Measurements from ENCODE around the gene ACOD1.

DNA sequence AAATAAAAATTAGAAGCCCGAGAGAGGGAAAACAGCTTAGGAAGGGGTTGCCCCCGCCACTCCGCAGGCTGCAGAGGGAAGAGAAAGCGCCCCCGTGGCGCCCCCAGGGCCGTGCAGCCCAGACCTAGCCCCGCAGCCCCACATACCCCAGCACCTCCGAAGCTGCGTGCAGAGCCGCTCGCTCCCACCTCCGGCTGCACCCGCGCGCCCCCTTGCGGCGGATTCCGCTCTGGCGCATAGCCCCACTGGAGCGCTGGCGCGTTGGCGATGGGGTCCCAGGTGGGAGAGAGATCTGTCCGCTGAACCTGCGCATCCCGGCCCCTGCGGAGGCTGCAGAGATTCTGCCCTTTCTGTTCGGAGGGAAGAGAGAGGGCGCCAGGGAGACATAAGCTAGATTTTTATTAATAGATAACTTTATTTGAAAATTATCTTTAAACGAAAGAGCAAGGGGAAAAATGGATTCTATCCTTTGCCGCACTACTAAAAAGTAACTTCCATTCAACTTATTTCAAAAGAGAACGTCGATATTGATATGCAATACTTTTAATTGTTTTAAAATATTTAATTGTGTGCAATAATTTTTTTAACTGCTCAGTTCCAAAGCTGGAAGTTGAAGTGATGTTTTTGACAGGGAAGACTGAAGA, 31.9 kb downstream of the ACOD1 start:
- TF ChIP-seq, protein P1, sequence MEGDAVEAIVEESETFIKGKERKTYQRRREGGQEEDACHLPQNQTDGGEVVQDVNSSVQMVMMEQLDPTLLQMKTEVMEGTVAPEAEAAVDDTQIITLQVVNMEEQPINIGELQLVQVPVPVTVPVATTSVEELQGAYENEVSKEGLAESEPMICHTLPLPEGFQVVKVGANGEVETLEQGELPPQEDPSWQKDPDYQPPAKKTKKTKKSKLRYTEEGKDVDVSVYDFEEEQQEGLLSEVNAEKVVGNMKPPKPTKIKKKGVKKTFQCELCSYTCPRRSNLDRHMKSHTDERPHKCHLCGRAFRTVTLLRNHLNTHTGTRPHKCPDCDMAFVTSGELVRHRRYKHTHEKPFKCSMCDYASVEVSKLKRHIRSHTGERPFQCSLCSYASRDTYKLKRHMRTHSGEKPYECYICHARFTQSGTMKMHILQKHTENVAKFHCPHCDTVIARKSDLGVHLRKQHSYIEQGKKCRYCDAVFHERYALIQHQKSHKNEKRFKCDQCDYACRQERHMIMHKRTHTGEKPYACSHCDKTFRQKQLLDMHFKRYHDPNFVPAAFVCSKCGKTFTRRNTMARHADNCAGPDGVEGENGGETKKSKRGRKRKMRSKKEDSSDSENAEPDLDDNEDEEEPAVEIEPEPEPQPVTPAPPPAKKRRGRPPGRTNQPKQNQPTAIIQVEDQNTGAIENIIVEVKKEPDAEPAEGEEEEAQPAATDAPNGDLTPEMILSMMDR (conservative IDR thresholded peaks at IDR 0.05): peak; percentile 98
- TF ChIP-seq ZFX (IDR thresholded peaks at IDR 0.05): no peak
